GM12878 (cell line): Measurements from ENCODE around the gene BAG1. TPM values are rescaled to one million over a fixed set of nuclear protein-coding genes. Genes with fewer than 3 reads are reported as not detected.
A peak's percentile ranks its signal among the peaks of the same experiment; 100 is the strongest.

ENCODE experiments used
- ATAC-seq: fragments of 200-7000 bp; cut with Tn5 transposase; 3 replicates; pipeline ENCODE4 v1.9.1; 2020; ENCODE audit warnings: mild to moderate bottlenecking, moderate library complexity
- BruUV-seq: library from RNA; stranded (reverse); fragments of 400-500 nt; replicated peaks from 2 replicates; lab custom pipeline; 2021; lab: Mats Ljungman, UMichigan
- CTCF ChIA-PET: fragments of 300-600 bp; sonication (Branson Sonifier 250); formaldehyde crosslinking; extraction: SDS; loops from one replicate; lab custom pipeline; 2021; ENCODE audit warnings: inconsistent platforms; lab: Yijun Ruan, JAX
- POLR2A ChIA-PET: fragments of 350-600 bp; formaldehyde crosslinking; extraction: SDS; loops from one replicate; lab custom pipeline; 2021; ENCODE audit warnings: inconsistent platforms; lab: Charles Lee
- RAD21 ChIA-PET: fragments of 300-600 bp; sonication (Branson Sonifier 250); formaldehyde crosslinking; loops from one replicate; lab custom pipeline; 2023; ENCODE audit warnings: antibody characterized with exemption; ENCODE audit not compliant: unreplicated experiment; lab: Charles Lee
- SMC1A ChIA-PET: fragments of 300-600 bp; sonication (Branson Sonifier 250); formaldehyde crosslinking; loops from one replicate; lab custom pipeline; 2023; ENCODE audit not compliant: unreplicated experiment, uncharacterized antibody; lab: Charles Lee
- DNase-seq: peaks from one replicate; pipeline ENCODE4 v3.0.0-alpha.2; 2011; ENCODE audit warnings: low read depth, low spot score
- FAIRE-seq: peaks from 3 replicates; lab custom pipeline; 2011; peaks lifted over from hg19 to GRCh38; lab: Jason Lieb, UNC
- H2AFZ ChIP-seq: 2 replicates; pipeline ENCODE4 v1.6.0; 2011; ENCODE audit warnings: low read depth, low read length, control low read depth; ENCODE audit not compliant: control insufficient read depth
- H3K27ac ChIP-seq: 2 replicates; pipeline ENCODE4 v1.5.1; 2011; ENCODE audit warnings: control low read depth; ENCODE audit not compliant: control insufficient read depth, insufficient read depth
- H3K27me3 ChIP-seq, 2 experiments: replicated peaks in 1 of 2; 2 replicates each; pipeline versions ENCODE4 v1.6.0 to v1.6.1; 2011; ENCODE audit warnings: low read length in 1 of 2; ENCODE audit not compliant: control insufficient read depth in 2 of 2, insufficient read depth in 2 of 2
- H3K36me3 ChIP-seq, 2 experiments: 2 replicates each; pipeline ENCODE4 v1.5.1; 2011; ENCODE audit warnings: low read length in 1 of 2; ENCODE audit not compliant: control insufficient read depth in 2 of 2, insufficient read depth in 2 of 2
- H3K4me1 ChIP-seq: 2 replicates; pipeline ENCODE4 v1.6.1; 2011; ENCODE audit warnings: mild to moderate bottlenecking, low read length, moderate library complexity, mixed read lengths; ENCODE audit not compliant: control insufficient read depth, insufficient read depth
- H3K4me2 ChIP-seq: 2 replicates; pipeline ENCODE4 v1.6.0; 2011; ENCODE audit warnings: control low read depth; ENCODE audit not compliant: control insufficient read depth, insufficient read depth
- H3K4me3 ChIP-seq: fragments of 200-600 bp; sonication (generic); 2 replicates; pipeline ENCODE4 v1.5.1; 2016
- H3K79me2 ChIP-seq: 2 replicates; pipeline ENCODE4 v1.6.0; 2011; ENCODE audit warnings: low read length; ENCODE audit not compliant: control insufficient read depth, insufficient read depth
- H3K9ac ChIP-seq: 2 replicates; pipeline ENCODE4 v1.8.0; 2011; ENCODE audit warnings: low read length, control low read depth, mixed read lengths; ENCODE audit not compliant: control insufficient read depth, insufficient read depth
- H3K9me3 ChIP-seq: replicated peaks from 3 replicates; pipeline ENCODE4 v1.5.1; 2011; ENCODE audit warnings: mild to moderate bottlenecking, low read length; ENCODE audit not compliant: control insufficient read depth, insufficient read depth
- H4K20me1 ChIP-seq: 2 replicates; pipeline ENCODE4 v1.6.0; 2011; ENCODE audit not compliant: control insufficient read depth, insufficient read depth
- BACH1 ChIP-seq: fragments of 450-650 bp; IDR thresholded peaks from 2 replicates; pipeline ENCODE4 v1.6.1; 2017; ENCODE audit warnings: mild to moderate bottlenecking, borderline replicate concordance
- CBX3 ChIP-seq: fragments of 200-600 bp; sonication (generic); IDR thresholded peaks from 2 replicates; pipeline ENCODE4 v1.6.1; 2016; ENCODE audit warnings: low read depth, borderline replicate concordance
- CREM ChIP-seq: IDR thresholded peaks from 2 replicates; pipeline ENCODE4 v1.6.1; 2014; ENCODE audit warnings: antibody characterized with exemption, low read depth
- HDGF ChIP-seq: fragments of 450-650 bp; IDR thresholded peaks from 2 replicates; pipeline ENCODE4 v1.6.1; 2016; ENCODE audit warnings: antibody characterized with exemption
- JUND ChIP-seq: IDR thresholded peaks from 2 replicates; pipeline ENCODE4 v1.6.1; 2012; ENCODE audit warnings: low read depth, mild to moderate bottlenecking, low read length, improper control_type of control experiment, moderate library complexity
- NR2F1 ChIP-seq: fragments of 450-650 bp; conservative IDR thresholded peaks from 2 replicates; pipeline ENCODE4 v1.6.1; 2017; ENCODE audit warnings: mild to moderate bottlenecking
- POLR2A ChIP-seq: IDR thresholded peaks from 2 replicates; pipeline ENCODE4 v1.6.1; 2011; ENCODE audit warnings: low read depth, mild to moderate bottlenecking, low read length
- RUNX3 ChIP-seq: IDR thresholded peaks from 2 replicates; pipeline ENCODE4 v1.6.1; 2012; ENCODE audit warnings: low read length, inconsistent platforms
- SPI1 ChIP-seq: IDR thresholded peaks from 2 replicates; pipeline ENCODE4 v1.6.1; 2011; ENCODE audit warnings: low read depth, mild to moderate bottlenecking, low read length, moderate library complexity, borderline replicate concordance; ENCODE audit not compliant: insufficient read depth
- TCF3 ChIP-seq: IDR thresholded peaks from 2 replicates; pipeline ENCODE4 v1.6.1; 2012; ENCODE audit warnings: low read depth, mild to moderate bottlenecking, low read length, borderline replicate concordance; ENCODE audit not compliant: insufficient read depth
- ZZZ3 ChIP-seq: IDR thresholded peaks from 2 replicates; pipeline ENCODE4 v1.6.1; 2011; ENCODE audit warnings: low read depth; ENCODE audit not compliant: control insufficient read depth, insufficient read length
- WGBS: methylation state at CpG from one replicate; pipeline ENCODE4 v1.1.6; 2016; ENCODE audit warnings: low lambda C conversion rate; ENCODE audit not compliant: insufficient replicate concordance, insufficient coverage; ENCODE audit errors: missing lambda C conversion rate; 5-methylcytosine and 5-hydroxymethylcytosine counted together
- in situ Hi-C: fragments of 300-500 bp; cut with MboI; formaldehyde crosslinking; loops from 9 replicates; pipeline ENCODE4 v1.14.3; 2018; ENCODE audit warnings: mixed read lengths
- intact Hi-C: fragments of 100-400 bp; cut with micrococcal nuclease; formaldehyde crosslinking; loops from one replicate; pipeline ENCODE4 v1.14.2; 2022; ENCODE audit not compliant: unreplicated experiment
- polyA plus RNA-seq, 11 experiments: library from polyadenylated mRNA; depleted of rRNA in 4 of 11; unstranded in 6 of 11; stranded (reverse) in 5 of 11; fragments of >200 nt; fragmentation: Nextera tagmentation in 4 of 11; fragmentation: Illumina TruSeq in 1 of 11; extraction: Ambion mirVana in 4 of 11; extraction: Trizol in 1 of 11; gene quantifications; 1 replicate in 1 of 11; 2 replicates in 10 of 11; pipeline versions ENCODE4 v1.2.1 to v1.2.3, GENCODE V29; 2011 to 2016; ENCODE audit warnings: inconsistent platforms in 2 of 11, missing spikeins in 2 of 11, low read depth in 1 of 11
- total RNA-seq, 4 experiments: library from RNA; depleted of rRNA in 3 of 4; stranded (reverse); fragments of >200 nt in 3 of 4; fragmentation: Illumina TruSeq in 1 of 4; extraction: Trizol in 1 of 4; gene quantifications; 2 replicates each; pipeline versions ENCODE4 v1.2.1 to v1.2.3, GENCODE V29; 2013 to 2021
- TF ChIP-seq, protein P1 (sequence below): fragments of 450-650 bp; IDR thresholded peaks from 2 replicates; pipeline ENCODE4 v1.6.1; 2017; ENCODE audit warnings: borderline replicate concordance
- TF ChIP-seq, protein P2 (sequence below), 3 experiments: IDR thresholded peaks in 2 of 3; conservative IDR thresholded peaks in 1 of 3; 2 replicates each; pipeline ENCODE4 v1.5.1; 2011; ENCODE audit warnings: low read depth in 3 of 3, low read length in 3 of 3, mild to moderate bottlenecking in 3 of 3, control low read depth in 2 of 3, moderate library complexity in 2 of 3, inconsistent platforms in 1 of 3, mixed read lengths in 1 of 3; ENCODE audit not compliant: control insufficient read depth in 2 of 3, insufficient read depth in 1 of 3; ENCODE audit errors: extremely low read depth in 1 of 3
- TF ChIP-seq, protein P3 (sequence below): fragments of 450-650 bp; conservative IDR thresholded peaks from 2 replicates; pipeline ENCODE4 v1.6.1; 2017; ENCODE audit warnings: mild to moderate bottlenecking, moderate library complexity
- TF ChIP-seq, protein P4 (sequence below): fragments of 450-650 bp; IDR thresholded peaks from 2 replicates; pipeline ENCODE4 v1.6.1; 2014; ENCODE audit warnings: mild to moderate bottlenecking
- TF ChIP-seq, protein P5 (sequence below): IDR thresholded peaks from 2 replicates; pipeline ENCODE4 v1.6.1; 2012; ENCODE audit warnings: low read depth, low read length, improper control_type of control experiment

The BAG1 gene
- total and polyA plus RNA-seq, 10 of the 15 experiments (the other 5 are each of a cell fraction or from before 2014, with no cell fraction given), result 11.6 to 135 (median 68.9) TPM

DNA sequence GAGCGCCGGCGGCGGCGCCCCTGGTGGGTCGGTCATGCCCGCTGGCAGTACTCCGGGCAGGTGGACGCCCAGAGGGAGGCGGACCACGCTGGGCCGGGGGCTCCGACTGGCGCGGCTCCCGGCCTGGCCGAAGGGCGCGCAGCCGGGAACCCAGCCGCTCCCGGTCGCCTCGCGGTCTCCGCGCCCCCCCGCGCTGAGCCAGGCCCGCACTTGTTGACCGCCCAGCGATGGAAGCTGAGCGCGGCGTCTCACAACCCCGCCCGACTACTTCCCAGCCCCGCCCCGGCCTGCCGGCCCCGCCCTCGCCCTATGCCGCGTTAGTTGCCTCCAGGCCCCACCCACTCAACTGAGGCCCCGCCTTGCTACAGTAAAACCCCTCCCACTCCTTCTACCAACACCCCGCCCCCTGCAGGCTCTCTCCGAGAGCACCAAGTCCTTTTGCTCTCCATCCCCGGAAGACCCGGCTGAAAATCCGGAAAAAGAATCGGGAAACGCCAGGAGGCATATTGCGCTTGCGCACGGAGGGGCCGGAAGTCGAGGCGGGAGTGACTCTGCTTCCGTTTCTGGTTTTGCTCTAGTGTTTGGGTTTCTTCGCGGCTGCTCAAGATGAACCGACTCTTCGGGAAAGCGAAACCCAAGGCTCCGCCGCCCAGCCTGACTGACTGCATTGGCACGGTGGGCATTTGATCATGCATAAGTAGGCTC, at the start of gene BAG1, which contains the start of gene CHMP5 (continued):
- TF ChIP-seq CREM (peak; percentile 44; the same call in 1 of the 2 replicates), BACH1 (peak; percentile 64; the same call in 1 of the 2 replicates), ZZZ3 (no peak), NR2F1 (peak; percentile 20; the same call in 1 of the 2 replicates), POLR2A (peak; percentile 86), CBX3 (no peak), HDGF (peak; percentile 40)
- TF ChIP-seq, protein P1, sequence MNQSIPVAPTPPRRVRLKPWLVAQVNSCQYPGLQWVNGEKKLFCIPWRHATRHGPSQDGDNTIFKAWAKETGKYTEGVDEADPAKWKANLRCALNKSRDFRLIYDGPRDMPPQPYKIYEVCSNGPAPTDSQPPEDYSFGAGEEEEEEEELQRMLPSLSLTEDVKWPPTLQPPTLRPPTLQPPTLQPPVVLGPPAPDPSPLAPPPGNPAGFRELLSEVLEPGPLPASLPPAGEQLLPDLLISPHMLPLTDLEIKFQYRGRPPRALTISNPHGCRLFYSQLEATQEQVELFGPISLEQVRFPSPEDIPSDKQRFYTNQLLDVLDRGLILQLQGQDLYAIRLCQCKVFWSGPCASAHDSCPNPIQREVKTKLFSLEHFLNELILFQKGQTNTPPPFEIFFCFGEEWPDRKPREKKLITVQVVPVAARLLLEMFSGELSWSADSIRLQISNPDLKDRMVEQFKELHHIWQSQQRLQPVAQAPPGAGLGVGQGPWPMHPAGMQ, result no peak
- TF ChIP-seq, protein P2, sequence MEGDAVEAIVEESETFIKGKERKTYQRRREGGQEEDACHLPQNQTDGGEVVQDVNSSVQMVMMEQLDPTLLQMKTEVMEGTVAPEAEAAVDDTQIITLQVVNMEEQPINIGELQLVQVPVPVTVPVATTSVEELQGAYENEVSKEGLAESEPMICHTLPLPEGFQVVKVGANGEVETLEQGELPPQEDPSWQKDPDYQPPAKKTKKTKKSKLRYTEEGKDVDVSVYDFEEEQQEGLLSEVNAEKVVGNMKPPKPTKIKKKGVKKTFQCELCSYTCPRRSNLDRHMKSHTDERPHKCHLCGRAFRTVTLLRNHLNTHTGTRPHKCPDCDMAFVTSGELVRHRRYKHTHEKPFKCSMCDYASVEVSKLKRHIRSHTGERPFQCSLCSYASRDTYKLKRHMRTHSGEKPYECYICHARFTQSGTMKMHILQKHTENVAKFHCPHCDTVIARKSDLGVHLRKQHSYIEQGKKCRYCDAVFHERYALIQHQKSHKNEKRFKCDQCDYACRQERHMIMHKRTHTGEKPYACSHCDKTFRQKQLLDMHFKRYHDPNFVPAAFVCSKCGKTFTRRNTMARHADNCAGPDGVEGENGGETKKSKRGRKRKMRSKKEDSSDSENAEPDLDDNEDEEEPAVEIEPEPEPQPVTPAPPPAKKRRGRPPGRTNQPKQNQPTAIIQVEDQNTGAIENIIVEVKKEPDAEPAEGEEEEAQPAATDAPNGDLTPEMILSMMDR (IDR thresholded peaks at IDR 0.05 in 2 of 3, conservative IDR thresholded peaks at IDR 0.05 in 1 of 3; ENCODE audit: control insufficient read depth in 2 of 3, extremely low read depth in 1 of 3, insufficient read depth in 1 of 3, low read depth in 3 of 3, low read length in 3 of 3), result peak; percentile 15 to 31 (median 30); a peak in 2 of 6 replicates

DNA sequence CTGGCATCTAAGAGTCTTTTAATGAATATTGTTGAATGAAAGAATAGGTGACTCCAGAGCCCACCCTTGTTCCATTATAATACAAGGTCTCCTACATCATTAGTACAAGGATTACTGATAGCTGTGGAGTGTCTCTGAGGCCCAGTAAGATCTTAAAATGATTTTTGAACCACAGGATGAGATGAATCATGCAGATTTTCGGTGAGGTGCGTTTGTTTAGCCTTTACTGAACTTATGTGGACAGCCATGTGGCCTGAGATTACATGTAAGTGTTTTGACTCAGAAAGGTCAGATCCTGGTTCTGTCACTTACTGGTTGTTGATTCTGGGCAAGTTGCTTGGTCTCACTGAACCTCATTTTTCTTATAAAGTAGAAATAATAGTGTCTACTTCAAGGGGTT, 47.4 kb upstream of the BAG1 start:
- no peak for TF ChIP-seq TCF3
- TF ChIP-seq, protein P3, sequence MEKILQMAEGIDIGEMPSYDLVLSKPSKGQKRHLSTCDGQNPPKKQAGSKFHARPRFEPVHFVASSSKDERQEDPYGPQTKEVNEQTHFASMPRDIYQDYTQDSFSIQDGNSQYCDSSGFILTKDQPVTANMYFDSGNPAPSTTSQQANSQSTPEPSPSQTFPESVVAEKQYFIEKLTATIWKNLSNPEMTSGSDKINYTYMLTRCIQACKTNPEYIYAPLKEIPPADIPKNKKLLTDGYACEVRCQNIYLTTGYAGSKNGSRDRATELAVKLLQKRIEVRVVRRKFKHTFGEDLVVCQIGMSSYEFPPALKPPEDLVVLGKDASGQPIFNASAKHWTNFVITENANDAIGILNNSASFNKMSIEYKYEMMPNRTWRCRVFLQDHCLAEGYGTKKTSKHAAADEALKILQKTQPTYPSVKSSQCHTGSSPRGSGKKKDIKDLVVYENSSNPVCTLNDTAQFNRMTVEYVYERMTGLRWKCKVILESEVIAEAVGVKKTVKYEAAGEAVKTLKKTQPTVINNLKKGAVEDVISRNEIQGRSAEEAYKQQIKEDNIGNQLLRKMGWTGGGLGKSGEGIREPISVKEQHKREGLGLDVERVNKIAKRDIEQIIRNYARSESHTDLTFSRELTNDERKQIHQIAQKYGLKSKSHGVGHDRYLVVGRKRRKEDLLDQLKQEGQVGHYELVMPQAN, result no peak
- no peak for TF ChIP-seq RUNX3
- TF ChIP-seq, protein P4, sequence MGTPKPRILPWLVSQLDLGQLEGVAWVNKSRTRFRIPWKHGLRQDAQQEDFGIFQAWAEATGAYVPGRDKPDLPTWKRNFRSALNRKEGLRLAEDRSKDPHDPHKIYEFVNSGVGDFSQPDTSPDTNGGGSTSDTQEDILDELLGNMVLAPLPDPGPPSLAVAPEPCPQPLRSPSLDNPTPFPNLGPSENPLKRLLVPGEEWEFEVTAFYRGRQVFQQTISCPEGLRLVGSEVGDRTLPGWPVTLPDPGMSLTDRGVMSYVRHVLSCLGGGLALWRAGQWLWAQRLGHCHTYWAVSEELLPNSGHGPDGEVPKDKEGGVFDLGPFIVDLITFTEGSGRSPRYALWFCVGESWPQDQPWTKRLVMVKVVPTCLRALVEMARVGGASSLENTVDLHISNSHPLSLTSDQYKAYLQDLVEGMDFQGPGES, result no peak
- TF ChIP-seq SPI1, result no peak
- TF ChIP-seq, protein P5, sequence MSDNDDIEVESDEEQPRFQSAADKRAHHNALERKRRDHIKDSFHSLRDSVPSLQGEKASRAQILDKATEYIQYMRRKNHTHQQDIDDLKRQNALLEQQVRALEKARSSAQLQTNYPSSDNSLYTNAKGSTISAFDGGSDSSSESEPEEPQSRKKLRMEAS, result no peak
- no peak for TF ChIP-seq JUND
- FAIRE-seq (no peak), DNase-seq (no peak), ATAC-seq (no peak)
- no TSS peak for BruUV-seq
- Histone ChIP-seq H2AFZ (no peak overlapping the region), H3K9ac (no peak overlapping the region), H3K4me1 (no peaks in the 10 kb centered on the region), H3K79me2 (no peaks in the 10 kb centered on the region), H3K9me3 (no peaks in the 10 kb centered on the region), H4K20me1 (no peaks in the 10 kb centered on the region), H3K27me3 (no peaks in the 10 kb centered on the region), H3K36me3 (peaks cover 11 to 37% of the 10 kb centered on the region in 2 experiments), H3K4me3 (no peak overlapping the region), H3K4me2 (no peak overlapping the region), H3K27ac (no peak overlapping the region)
- ChIA-PET CTCF (interaction anchor here (0.7 to 0.9 kb wide), 2 partner anchors 36 to 62 kb away, joined by 3 read pairs; no protein-coding TSS in a partner anchor), POLR2A (interaction anchor here (0.5 to 0.7 kb wide), 2 partner anchors 12 to 40 kb away, joined by 3 read pairs; no protein-coding TSS in a partner anchor), SMC1A (interaction anchor here (0.6 kb wide), 1 partner anchor 143 kb away, joined by 3 read pairs; no protein-coding TSS in a partner anchor), RAD21 (no interaction called here)
- WGBS, result 3% methylated on average over 2 of the region's 2 CpGs
- in situ Hi-C loops (no loop called here), intact Hi-C loops (no loop called here)
